PFSK-1 (cell line): ENCODE measurements around the gene DAB2IP.

Source experiments
- FOXP2 ChIP-seq: optimal IDR thresholded peaks from 2 replicates; pipeline ENCODE3; 2011; ENCODE audit warnings: borderline replicate concordance, control low read depth, inconsistent platforms; ENCODE audit not compliant: insufficient read depth; ENCODE audit errors: extremely low read length, extremely low read depth
- POLR2AphosphoS5 ChIP-seq: IDR thresholded peaks from 2 replicates; pipeline ENCODE4 v1.6.1; 2012; ENCODE audit warnings: low read depth, mild to moderate bottlenecking, control low read depth, low read length, moderate library complexity
- REST ChIP-seq, 2 experiments: IDR thresholded peaks; 2 replicates each; pipeline versions ENCODE4 v1.6.1 to v1.8.0; 2011 to 2012; ENCODE audit warnings: low read depth in 2 of 2, low read length in 2 of 2, control low read depth in 1 of 2, inconsistent platforms in 1 of 2, mild to moderate bottlenecking in 1 of 2, moderate library complexity in 1 of 2; ENCODE audit not compliant: insufficient read depth in 1 of 2
- SIN3A ChIP-seq: IDR thresholded peaks from 2 replicates; pipeline ENCODE4 v1.6.1; 2012; ENCODE audit warnings: mild to moderate bottlenecking, low read length, moderate library complexity, borderline replicate concordance; ENCODE audit not compliant: insufficient read depth
- TAF1 ChIP-seq: IDR thresholded peaks from 2 replicates; pipeline ENCODE4 v1.6.1; 2012; ENCODE audit warnings: low read length, control low read depth, borderline replicate concordance; ENCODE audit not compliant: insufficient read depth

GRCh38 chr9:121727295-121728020, 76.0 kb downstream of the DAB2IP start:
- TF ChIP-seq POLR2AphosphoS5 = no peak
- TF ChIP-seq SIN3A = no peak
- no peak for TF ChIP-seq TAF1
- no peak for TF ChIP-seq REST (IDR thresholded peaks at IDR 0.05; ENCODE audit: insufficient read depth in 1 of 2, low read depth in 2 of 2, low read length in 2 of 2)
- TF ChIP-seq FOXP2 = no peak
